Measurements from ENCODE around the gene SPRED2.

Gene SPRED2

GRCh38 chr2:65299246-65299645 lies 133.2 kb downstream of the SPRED2 start:
- H3K4me3 ChIP-seq (replicated peaks; ENCODE audit: insufficient read depth, low read length): no peak overlapping the region
- no peak for TF ChIP-seq REST (IDR thresholded peaks at IDR 0.05; ENCODE audit: insufficient replicate concordance, low read depth)
- TF ChIP-seq CTCF (IDR thresholded peaks at IDR 0.05; ENCODE audit: insufficient read depth, low read length): no peak
- TF ChIP-seq GABPA (IDR thresholded peaks at IDR 0.05; ENCODE audit: low read depth): no peak
- TF ChIP-seq POLR2AphosphoS5 (IDR thresholded peaks at IDR 0.05; ENCODE audit: low read depth): no peak
- no peak for TF ChIP-seq SPI1 (IDR thresholded peaks at IDR 0.05; ENCODE audit: borderline replicate concordance, low read depth)
- no peaks in the 10 kb centered on the region for H3K27me3 ChIP-seq (ENCODE audit: insufficient read depth, poor library complexity, severe bottlenecking)
- no peak for DNase-seq (ENCODE audit: low read depth in 1 of 2, low spot score in 1 of 2)
- H3K27ac ChIP-seq (replicated peaks): no peak overlapping the region

- no peak overlapping the region for H3K4me3 ChIP-seq (replicated peaks; ENCODE audit: insufficient read depth, low read length)
- H3K27me3 ChIP-seq (ENCODE audit: insufficient read depth, poor library complexity, severe bottlenecking): no peaks in the 10 kb centered on the region
- H3K27ac ChIP-seq (replicated peaks): no peak overlapping the region
- TF ChIP-seq REST (IDR thresholded peaks at IDR 0.05; ENCODE audit: insufficient replicate concordance, low read depth): no peak
- no peak for TF ChIP-seq POLR2AphosphoS5 (IDR thresholded peaks at IDR 0.05; ENCODE audit: low read depth)
- TF ChIP-seq SPI1 (IDR thresholded peaks at IDR 0.05; ENCODE audit: borderline replicate concordance, low read depth): peak; percentile 77
- DNase-seq (ENCODE audit: low read depth in 1 of 2, low spot score in 1 of 2): peak in 1 of 2 experiments; percentile 35
These were observed 134.3 kb downstream of the SPRED2 start for GRCh38 chr2:65298089-65298488.

GRCh38 chr2:65297544-65297943 lies 134.9 kb downstream of the SPRED2 start:
- Histone ChIP-seq H3K27me3 (ENCODE audit: insufficient read depth, poor library complexity, severe bottlenecking) (no peaks in the 10 kb centered on the region), H3K4me3 (replicated peaks; ENCODE audit: insufficient read depth, low read length) (no peak overlapping the region), H3K27ac (replicated peaks) (no peak overlapping the region)
- DNase-seq (ENCODE audit: low read depth in 1 of 2, low spot score in 1 of 2): no peak
- TF ChIP-seq SPI1 (IDR thresholded peaks at IDR 0.05; ENCODE audit: borderline replicate concordance, low read depth) (no peak), GABPA (IDR thresholded peaks at IDR 0.05; ENCODE audit: low read depth) (no peak), REST (IDR thresholded peaks at IDR 0.05; ENCODE audit: insufficient replicate concordance, low read depth) (no peak)

GRCh38 chr2:65296971-65297370 lies 135.4 kb downstream of the SPRED2 start:
- DNase-seq (ENCODE audit: low read depth in 1 of 2, low spot score in 1 of 2): no peak
- TF ChIP-seq CTCF (IDR thresholded peaks at IDR 0.05; ENCODE audit: insufficient read depth, low read length): no peak
- Histone ChIP-seq H3K27me3 (ENCODE audit: insufficient read depth, poor library complexity, severe bottlenecking) (no peaks in the 10 kb centered on the region), H3K4me3 (replicated peaks; ENCODE audit: insufficient read depth, low read length) (no peak overlapping the region), H3K27ac (replicated peaks) (no peak overlapping the region)
